Amygdala (tissue), 56 donors: ENCODE measurements around the gene DLK1.

ENCODE experiments used
- DNase-seq, 56 donors: peaks; one replicate each; lab custom pipeline; 2025; lab: John Stamatoyannopoulos, UW

The DLK1 gene

DNA sequence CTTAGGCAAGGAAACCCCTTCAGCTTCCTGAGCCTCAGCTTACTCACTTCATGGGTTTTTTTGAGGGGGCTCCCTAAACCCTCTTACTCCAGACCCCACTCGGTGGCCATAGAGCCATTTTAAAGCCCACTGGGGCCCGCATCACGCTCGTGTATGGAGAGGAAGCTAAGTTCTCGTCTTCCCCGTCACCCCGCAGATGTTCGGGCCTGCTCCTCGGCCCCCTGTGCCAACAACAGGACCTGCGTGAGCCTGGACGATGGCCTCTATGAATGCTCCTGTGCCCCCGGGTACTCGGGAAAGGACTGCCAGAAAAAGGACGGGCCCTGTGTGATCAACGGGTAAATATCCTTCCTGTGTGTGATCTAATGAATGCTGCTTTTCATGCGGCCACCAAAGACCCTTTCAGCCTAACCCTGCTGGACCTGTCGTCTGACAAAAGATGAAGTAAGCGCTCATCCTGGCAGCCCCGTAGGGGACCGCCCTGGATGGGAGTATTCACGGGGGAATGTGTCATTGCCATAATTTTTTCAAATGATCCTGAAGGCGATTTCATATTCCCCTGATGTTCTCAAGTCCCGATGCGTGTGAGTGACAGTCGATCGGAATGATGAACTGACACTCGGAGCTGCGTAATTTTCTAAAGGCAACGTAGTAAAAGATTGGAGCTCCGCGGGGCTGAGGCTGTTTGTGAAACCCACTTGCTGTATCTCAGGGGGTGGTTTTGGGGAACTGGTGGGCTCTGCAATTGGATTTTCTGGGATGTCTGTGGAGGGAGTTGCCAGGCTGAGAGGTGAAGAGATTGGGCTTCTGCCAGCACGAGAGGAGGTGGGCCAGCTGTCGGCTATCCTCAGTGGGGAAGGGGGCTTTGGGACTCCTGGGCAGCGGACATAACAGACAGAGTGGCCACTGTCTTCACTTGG, 5.4 kb downstream of the DLK1 start:
- no peak for DNase-seq

GRCh38 chr14:100732766-100733100, 6.0 kb downstream of the DLK1 start:
- no peak for DNase-seq

DNA sequence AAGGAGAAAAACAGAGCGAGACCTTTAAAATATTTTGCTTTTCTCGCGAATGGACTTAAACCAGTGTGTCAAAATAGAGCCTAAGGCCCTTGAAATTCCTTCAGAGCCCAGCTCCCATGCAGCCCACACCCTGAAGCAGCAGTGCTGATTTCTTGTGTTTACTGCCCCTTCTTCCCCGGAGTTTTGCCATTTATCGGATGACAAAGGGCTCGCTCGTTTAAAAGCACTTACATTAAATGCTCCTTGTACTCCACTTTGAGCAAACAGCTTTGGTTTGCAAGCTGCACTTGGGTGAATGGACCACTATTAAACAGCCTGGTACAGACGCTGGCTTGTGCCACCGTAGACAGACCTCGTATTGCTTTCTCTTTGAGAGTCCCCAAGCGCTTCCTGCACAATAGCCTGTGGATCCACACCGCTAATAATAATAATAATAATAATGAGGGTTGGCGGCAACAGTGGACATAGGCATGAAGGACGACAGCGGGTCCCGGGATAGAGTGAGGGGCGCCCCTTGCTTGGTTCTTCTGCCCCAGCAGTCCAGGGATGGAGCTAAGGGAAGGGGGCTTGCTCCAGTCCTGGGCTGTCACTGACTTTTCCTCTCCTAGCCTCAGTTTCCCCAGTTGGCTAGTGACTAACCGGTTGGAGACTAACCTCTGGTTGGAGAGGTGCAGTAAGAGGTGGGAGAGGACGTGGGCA, 6.6 kb downstream of the DLK1 start:
- no peak for DNase-seq

DNA sequence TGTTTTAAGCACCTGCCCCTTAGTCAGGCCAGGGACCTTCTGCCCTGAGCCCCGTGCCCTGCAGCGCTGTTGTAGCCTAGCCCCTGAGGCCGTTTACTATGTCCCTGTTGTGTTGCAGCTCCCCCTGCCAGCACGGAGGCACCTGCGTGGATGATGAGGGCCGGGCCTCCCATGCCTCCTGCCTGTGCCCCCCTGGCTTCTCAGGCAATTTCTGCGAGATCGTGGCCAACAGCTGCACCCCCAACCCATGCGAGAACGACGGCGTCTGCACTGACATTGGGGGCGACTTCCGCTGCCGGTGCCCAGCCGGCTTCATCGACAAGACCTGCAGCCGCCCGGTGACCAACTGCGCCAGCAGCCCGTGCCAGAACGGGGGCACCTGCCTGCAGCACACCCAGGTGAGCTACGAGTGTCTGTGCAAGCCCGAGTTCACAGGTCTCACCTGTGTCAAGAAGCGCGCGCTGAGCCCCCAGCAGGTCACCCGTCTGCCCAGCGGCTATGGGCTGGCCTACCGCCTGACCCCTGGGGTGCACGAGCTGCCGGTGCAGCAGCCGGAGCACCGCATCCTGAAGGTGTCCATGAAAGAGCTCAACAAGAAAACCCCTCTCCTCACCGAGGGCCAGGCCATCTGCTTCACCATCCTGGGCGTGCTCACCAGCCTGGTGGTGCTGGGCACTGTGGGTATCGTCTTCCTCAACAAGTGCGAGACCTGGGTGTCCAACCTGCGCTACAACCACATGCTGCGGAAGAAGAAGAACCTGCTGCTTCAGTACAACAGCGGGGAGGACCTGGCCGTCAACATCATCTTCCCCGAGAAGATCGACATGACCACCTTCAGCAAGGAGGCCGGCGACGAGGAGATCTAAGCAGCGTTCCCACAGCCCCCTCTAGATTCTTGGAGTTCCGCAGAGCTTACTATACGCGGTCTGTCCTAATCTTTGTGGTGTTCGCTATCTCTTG, 7.6 kb downstream of the DLK1 start:
- no peak for DNase-seq

DNA sequence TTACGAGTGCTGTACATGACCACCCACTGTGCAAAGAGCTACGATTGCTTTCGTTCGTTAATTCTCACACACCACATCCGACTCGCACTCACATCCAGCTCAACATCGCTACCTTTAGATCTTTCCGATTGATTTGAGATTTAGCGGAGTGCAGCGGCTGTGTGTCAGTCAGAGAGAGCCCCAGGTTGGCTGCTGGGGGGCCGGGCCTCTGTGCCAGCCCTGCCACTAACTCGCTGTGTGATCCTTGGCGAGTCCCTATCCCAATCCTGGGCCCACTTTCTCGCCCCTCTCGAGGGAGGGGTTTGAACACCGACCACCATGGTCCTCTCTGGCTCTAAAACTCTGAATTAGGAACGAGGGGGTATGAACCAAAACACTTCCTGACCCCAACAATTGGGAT, 8.6 kb downstream of the DLK1 start:
- no peak for DNase-seq

DNA sequence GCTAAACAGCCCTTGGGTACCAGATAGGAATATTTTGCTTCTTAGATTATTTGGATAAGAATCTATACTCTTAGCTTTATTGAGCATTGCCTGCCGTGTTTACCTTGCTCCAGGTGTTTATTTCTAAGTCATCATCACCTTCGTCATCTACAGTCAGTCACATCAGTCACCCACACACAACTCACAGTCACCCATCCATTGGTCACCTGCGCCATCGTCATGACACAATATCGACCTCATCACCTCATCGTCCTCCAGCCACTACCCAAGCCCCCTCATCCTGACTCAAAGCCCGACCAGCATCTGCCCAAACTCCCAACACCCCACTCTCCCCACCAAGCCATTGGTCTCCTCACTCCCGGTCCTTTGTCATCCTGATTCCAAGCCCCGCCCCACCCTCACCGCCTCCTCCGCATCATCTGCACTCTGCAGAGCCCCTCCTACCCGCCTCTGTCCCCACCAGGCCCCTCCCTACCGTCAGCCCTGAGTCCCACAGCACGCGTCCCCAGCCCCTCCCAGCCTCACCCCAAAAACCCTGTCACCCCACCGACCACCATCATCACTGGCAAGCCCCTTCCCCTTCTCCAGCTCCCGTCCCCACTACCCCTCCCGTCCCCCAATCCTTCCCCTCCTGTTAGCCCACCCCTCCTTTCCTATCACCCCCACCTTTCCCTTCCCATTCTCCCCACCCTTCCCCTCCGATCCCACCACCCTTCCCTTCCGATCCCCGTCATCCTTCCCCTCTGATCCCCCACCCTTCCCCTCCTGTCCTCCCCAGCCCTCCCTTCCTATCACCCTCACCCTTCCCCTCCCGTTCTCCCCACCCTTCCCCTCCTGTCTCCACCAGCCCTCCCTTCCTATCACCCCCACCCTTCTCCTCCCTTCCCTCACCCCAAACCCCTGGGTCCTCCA, 9.8 kb downstream of the DLK1 start:
- no peak for DNase-seq

GRCh38 chr14:100737526-100737925, 10.8 kb downstream of the DLK1 start:
- DNase-seq, result no peak

GRCh38 chr14:100738269-100738691, 11.6 kb downstream of the DLK1 start:
- no peak for DNase-seq

- DNase-seq, result no peak
Measured at GRCh38 chr14:100738704-100739131, 12.0 kb downstream of the DLK1 start.

GRCh38 chr14:100739306-100739705, 12.6 kb downstream of the DLK1 start:
- DNase-seq, result no peak

DNA sequence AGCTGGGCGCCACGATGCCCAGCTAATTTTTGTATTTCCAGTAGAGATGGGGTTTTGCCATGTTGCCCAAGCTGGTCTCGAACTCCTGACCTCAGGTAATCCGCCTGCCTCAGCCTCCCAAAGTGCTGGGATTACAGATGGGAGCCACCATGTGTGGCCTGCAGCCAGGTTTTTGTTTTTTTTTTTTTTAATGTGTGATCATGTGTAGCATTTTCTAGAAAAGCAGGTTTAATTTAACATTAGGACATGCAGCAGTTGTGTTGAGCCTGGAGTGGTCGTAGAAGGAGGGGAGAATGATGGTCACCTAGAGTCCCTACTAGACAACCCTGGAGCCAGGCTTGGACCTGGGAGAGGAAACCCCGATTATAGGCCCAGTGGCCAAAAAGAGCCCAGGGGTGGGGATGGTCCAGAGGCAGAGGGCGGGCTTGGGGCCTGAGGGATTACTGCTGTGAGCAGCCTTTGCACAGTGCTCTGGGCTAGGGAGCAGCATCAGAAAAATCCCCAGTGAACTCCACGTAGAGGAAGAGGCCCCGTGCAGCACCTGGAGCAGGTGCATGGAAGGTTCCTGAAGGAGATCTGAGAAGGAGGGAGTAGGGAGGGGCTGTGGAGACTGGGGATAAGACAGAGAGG, 13.6 kb downstream of the DLK1 start:
- DNase-seq, result no peak

- DNase-seq, result no peak
Measured at GRCh38 chr14:100740929-100741328, 14.2 kb downstream of the DLK1 start.

- DNase-seq, result no peak
Measured at GRCh38 chr14:100741966-100742365, 15.3 kb downstream of the DLK1 start.

DNA sequence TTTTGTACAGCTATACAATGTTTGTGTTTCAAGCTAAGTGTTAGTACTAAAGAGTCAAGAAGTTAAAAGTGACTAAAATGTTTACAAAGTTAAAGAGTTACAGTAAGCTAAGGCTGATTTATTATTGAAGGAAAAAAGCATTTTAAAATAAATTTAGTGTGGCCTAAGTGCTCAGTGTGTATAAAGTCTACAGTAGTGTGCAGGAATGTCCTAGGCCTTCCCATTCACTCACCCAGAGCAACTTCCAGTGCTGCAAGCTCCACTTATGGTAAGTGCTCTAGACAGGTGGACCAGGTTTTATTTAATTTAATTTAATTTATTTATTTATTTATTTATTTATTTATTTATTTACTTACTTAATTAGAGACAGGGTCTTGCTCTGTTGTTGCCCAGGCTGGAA, 19.6 kb downstream of the DLK1 start:
- no peak for DNase-seq

DNA sequence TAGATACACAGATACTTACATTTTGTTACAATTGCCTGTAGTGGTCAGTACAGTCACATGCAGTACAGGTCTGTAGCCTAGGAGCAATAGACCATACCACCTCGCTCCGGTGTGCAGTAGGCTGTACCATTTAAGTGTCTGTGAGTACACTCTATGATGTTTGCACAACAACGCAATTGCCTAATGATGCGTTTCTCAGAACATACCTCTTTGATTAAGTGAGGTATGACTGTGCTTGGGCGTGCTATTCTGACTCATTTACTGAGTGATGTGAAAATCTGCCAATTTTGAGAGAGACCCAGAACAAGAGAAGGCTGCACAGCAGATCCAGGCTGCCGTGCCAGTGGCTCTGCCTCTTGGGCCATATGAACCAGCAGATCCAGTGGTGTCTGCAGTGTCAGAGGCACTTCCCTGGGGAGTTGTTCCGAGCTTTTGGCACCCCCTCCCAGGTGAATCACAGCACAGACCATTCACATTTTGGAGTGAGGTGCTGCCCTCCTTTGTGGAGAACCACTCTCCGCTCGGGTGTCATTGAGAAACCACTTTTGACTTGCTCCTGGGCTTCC, 20.4 kb downstream of the DLK1 start:
- DNase-seq, result no peak

- DNase-seq, result no peak
Measured at GRCh38 chr14:100747736-100748135, 21.0 kb downstream of the DLK1 start.

DNA sequence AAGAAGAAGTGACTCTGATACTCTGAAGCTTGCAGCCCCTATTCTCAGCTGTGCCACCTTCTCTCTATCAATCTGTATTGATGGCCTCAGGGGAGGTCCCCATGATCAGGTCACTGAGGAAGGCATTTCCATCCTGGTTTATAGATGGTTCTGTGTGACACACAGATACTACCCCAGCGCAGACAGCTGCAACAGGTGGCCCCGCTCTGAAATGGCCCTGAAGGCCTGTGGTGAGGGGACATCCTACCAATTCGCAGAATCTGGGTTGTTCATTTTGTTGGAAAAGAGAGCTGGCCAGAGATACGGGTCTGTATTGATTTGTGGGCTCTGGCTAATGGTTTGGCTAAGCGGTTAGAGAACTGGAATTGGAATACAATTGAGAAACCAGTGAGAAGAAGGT, 21.7 kb downstream of the DLK1 start:
- DNase-seq, result no peak

DNA sequence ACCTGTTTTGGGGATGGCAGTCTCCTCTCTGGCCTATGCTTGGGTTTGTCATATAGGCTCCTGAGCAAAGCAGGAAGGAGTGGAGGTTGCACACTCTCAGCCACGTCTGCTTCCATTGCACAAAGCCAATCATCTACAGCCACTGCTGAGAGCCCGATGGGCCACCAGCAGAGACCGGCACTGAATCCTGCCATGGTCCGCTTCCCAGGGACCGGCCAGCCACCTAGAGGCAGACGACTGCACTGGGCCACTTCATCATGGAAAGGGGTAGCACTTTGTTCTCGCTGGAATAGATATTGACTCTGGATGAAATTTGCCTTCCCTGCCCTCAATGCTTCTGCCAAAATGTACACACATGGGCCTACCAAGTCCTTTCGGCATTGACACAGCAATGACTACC, 22.3 kb downstream of the DLK1 start:
- DNase-seq, result no peak
